ENCODE results near the gene PAX3. TPM values are rescaled to one million over a fixed set of nuclear protein-coding genes. Genes with fewer than 3 reads are reported as not detected.

The PAX3 gene
- total RNA-seq, 3 donors from 2014 or later = 0.29 to 2.9 (median 2.3) TPM

DNA sequence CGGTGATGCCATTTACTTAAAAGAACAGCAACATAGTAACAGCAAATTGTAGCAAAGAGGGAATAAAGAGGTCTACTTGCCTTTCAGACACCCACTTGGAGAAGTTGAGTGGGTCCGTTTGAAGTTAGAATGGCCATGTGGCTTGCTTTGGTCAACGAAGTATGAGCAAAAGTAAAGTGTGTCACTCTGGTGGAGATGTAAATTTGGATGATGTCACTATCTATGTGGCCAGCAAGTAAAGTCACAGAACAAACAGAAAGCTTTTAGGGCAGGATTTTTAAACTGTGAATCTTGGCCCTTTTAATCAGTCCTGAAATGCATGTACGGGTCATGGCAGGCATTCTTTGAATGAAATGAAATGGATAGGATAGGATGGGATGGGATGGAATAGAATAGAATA lies 120.3 kb downstream of the PAX3 start:
- Histone ChIP-seq H3K9me3 (no peaks in the 10 kb centered on the region), H3K4me1 (no peaks in the 10 kb centered on the region), H3K36me3 (no peaks in the 10 kb centered on the region), H3K27me3 (peaks cover 0 to 20% of the 10 kb centered on the region in 2 donors), H3K27ac (no peak overlapping the region), H3K4me3 (no peak overlapping the region)
- intact Hi-C loops (cut with DNase I; ENCODE audit: low total_unique reads) = no loop called here
- DNase-seq (ENCODE audit: low spot score in 2 of 2) = no peak
- TF ChIP-seq POLR2AphosphoS5 (IDR thresholded peaks at IDR 0.05) (no peak), POLR2A (IDR thresholded peaks at IDR 0.05) (no peak), CTCF (IDR thresholded peaks at IDR 0.05) (no peak)

GRCh38 chr2:222176890-222177289 lies 121.9 kb downstream of the PAX3 start:
- intact Hi-C loops (cut with DNase I; ENCODE audit: low total_unique reads) = no loop called here

DNA sequence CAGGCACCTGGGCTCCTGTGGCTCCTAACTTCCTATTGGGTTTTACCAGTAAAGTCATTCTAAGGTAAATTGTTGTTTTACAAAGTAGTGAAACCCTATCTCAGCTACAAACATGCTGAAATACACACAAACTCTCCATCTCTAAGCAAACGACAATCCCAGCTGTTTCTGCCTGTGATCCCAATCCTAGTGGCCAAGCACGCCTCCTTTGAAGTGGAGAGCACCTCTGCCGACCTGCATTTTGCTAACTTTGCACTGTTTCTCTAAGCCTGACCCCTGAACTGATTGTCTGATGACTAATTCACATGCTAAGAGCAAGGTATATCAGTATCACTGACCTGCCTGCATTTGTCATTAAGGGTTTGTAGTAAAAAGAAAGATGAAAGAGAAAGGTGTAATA lies 124.3 kb downstream of the PAX3 start:
- no peaks in the 10 kb centered on the region for H3K9me3 ChIP-seq
- no peaks in the 10 kb centered on the region for H3K36me3 ChIP-seq
- no peak overlapping the region for H3K27ac ChIP-seq
- intact Hi-C loops (cut with DNase I; ENCODE audit: low total_unique reads) = no loop called here
- no peak for DNase-seq (ENCODE audit: low spot score in 2 of 2)
- no peak overlapping the region for H3K4me3 ChIP-seq
- TF ChIP-seq POLR2A (IDR thresholded peaks at IDR 0.05) (no peak), POLR2AphosphoS5 (IDR thresholded peaks at IDR 0.05) (no peak), CTCF (IDR thresholded peaks at IDR 0.05) (no peak)
- peaks cover 0 to 24% of the 10 kb centered on the region in 2 donors for H3K27me3 ChIP-seq
- H3K4me1 ChIP-seq = no peaks in the 10 kb centered on the region

More at GRCh38 chr2:222176890-222177289, 121.9 kb downstream of the PAX3 start:
- Histone ChIP-seq H3K36me3 (no peaks in the 10 kb centered on the region), H3K4me3 (no peak overlapping the region), H3K27me3 (peaks cover 0 to 20% of the 10 kb centered on the region in 2 donors), H3K27ac (no peak overlapping the region), H3K9me3 (no peaks in the 10 kb centered on the region), H3K4me1 (no peaks in the 10 kb centered on the region)
- TF ChIP-seq POLR2A (IDR thresholded peaks at IDR 0.05) (no peak), CTCF (IDR thresholded peaks at IDR 0.05) (no peak), POLR2AphosphoS5 (IDR thresholded peaks at IDR 0.05) (no peak)
- DNase-seq (ENCODE audit: low spot score in 2 of 2) = no peak

DNA sequence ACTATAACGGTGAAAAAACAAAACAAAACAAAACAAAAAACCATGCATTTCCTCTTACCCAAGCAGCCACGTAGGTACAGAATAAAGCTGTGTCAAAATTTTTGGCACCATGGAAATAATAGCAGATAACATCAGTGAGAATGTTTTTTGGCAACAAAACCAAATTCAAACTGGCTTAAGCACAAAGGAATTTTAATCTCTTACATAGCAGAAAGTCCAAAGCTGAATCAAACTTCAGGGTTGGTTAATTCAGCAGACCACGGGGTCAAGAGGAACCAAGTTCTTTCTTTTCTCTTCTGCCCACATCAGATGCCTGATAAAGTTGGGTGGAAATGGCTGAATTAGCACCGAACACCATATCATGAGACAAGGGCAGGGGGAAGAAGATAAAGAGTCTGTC lies 129.5 kb downstream of the PAX3 start:
- DNase-seq (ENCODE audit: low spot score in 2 of 2) = no peak
- TF ChIP-seq POLR2A (IDR thresholded peaks at IDR 0.05) (no peak), POLR2AphosphoS5 (IDR thresholded peaks at IDR 0.05) (no peak), CTCF (IDR thresholded peaks at IDR 0.05) (no peak)
- Histone ChIP-seq H3K27me3 (peaks cover 0 to 6% of the 10 kb centered on the region in 2 donors), H3K4me1 (no peaks in the 10 kb centered on the region), H3K4me3 (no peak overlapping the region), H3K27ac (no peak overlapping the region), H3K9me3 (no peaks in the 10 kb centered on the region), H3K36me3 (no peaks in the 10 kb centered on the region)
- intact Hi-C loops (cut with DNase I; ENCODE audit: low total_unique reads) = no loop called here

GRCh38 chr2:222167762-222168161 lies 131.0 kb downstream of the PAX3 start:
- Histone ChIP-seq H3K4me1 (no peaks in the 10 kb centered on the region), H3K4me3 (no peak overlapping the region), H3K9me3 (no peaks in the 10 kb centered on the region), H3K27me3 (peaks cover 0 to 15% of the 10 kb centered on the region in 2 donors), H3K27ac (no peak overlapping the region), H3K36me3 (no peaks in the 10 kb centered on the region)
- no peak for TF ChIP-seq CTCF (IDR thresholded peaks at IDR 0.05)
- no peak for TF ChIP-seq POLR2A (IDR thresholded peaks at IDR 0.05)
- no peak for TF ChIP-seq POLR2AphosphoS5 (IDR thresholded peaks at IDR 0.05)
- no peak for DNase-seq (ENCODE audit: low spot score in 2 of 2)
- intact Hi-C loops (cut with DNase I; ENCODE audit: low total_unique reads) = no loop called here

All from breast epithelium (tissue), 4 donors.